Measurements from ENCODE around the gene NELFA. TPM values are rescaled to one million over a fixed set of nuclear protein-coding genes. Genes with fewer than 3 reads are reported as not detected.
"Not testable (repeated sequence)": the region's sequence is repeated elsewhere in the genome, so short reads cannot be mapped to it uniquely, and the experiment has no call there.

NELFA gene
- total RNA-seq, 3 donors from 2014 or later = 14.1 to 22.0 (median 18.4) TPM

- TF ChIP-seq CTCF (IDR thresholded peaks at IDR 0.05) (no peak), POLR2AphosphoS5 (IDR thresholded peaks at IDR 0.05) (no peak), POLR2A (IDR thresholded peaks at IDR 0.05) (no peak)
These were observed 11.7 kb downstream of the NELFA start for GRCh38 chr4:1996866-1997611.

GRCh38 chr4:1994938-1995337, 13.8 kb downstream of the NELFA start:
- Histone ChIP-seq H3K9me3 (peaks cover 4 to 5% of the 10 kb centered on the region in 2 donors), H3K27me3 (no peaks in the 10 kb centered on the region), H3K36me3 (no peaks in the 10 kb centered on the region), H3K4me1 (no peaks in the 10 kb centered on the region), H3K27ac (no peak overlapping the region), H3K4me3 (no peak overlapping the region)
- intact Hi-C loops (cut with DNase I; ENCODE audit: low total_unique reads) = no loop called here
- no peak for TF ChIP-seq POLR2AphosphoS5 (IDR thresholded peaks at IDR 0.05)
- no peak for TF ChIP-seq POLR2A (IDR thresholded peaks at IDR 0.05)
- no peak for TF ChIP-seq CTCF (IDR thresholded peaks at IDR 0.05)
- no peak for DNase-seq (ENCODE audit: low spot score in 2 of 2)

More at GRCh38 chr4:1996866-1997611, 11.7 kb downstream of the NELFA start:
- Histone ChIP-seq H3K4me1 (no peaks in the 10 kb centered on the region), H3K9me3 (peaks cover 4 to 5% of the 10 kb centered on the region in 2 donors), H3K36me3 (no peaks in the 10 kb centered on the region), H3K4me3 (no peak overlapping the region), H3K27ac (no peak overlapping the region), H3K27me3 (no peaks in the 10 kb centered on the region)
- intact Hi-C loops (cut with DNase I; ENCODE audit: low total_unique reads) = no loop called here
- DNase-seq (ENCODE audit: low spot score in 2 of 2) = no peak

- H3K36me3 ChIP-seq; DNase-seq (ENCODE audit: low spot score in 2 of 2); intact Hi-C loops (cut with DNase I; ENCODE audit: low total_unique reads): not testable (repeated sequence)
These were observed 14.9 kb downstream of the NELFA start for GRCh38 chr4:1993718-1994516.

GRCh38 chr4:1993169-1993516, 15.6 kb downstream of the NELFA start:
- TF ChIP-seq POLR2A (IDR thresholded peaks at IDR 0.05) = no peak
- TF ChIP-seq POLR2AphosphoS5 (IDR thresholded peaks at IDR 0.05) = no peak
- no peak for TF ChIP-seq CTCF (IDR thresholded peaks at IDR 0.05)
- intact Hi-C loops (cut with DNase I; ENCODE audit: low total_unique reads) = no loop called here
- Histone ChIP-seq H3K4me3 (peak overlapping the region in 2 of 3 donors; percentile 38 to 59), H3K9me3 (peaks cover 4 to 5% of the 10 kb centered on the region in 2 donors), H3K27ac (peak overlapping the region in 1 of 2 donors; percentile 81), H3K27me3 (no peaks in the 10 kb centered on the region), H3K4me1 (no peaks in the 10 kb centered on the region), H3K36me3 (no peaks in the 10 kb centered on the region)
- DNase-seq (ENCODE audit: low spot score in 2 of 2) = no peak

More at GRCh38 chr4:1993718-1994516, 14.9 kb downstream of the NELFA start:
- not testable (repeated sequence) for H3K4me3 ChIP-seq, H3K9me3 ChIP-seq, H3K27ac ChIP-seq, H3K27me3 ChIP-seq, H3K4me1 ChIP-seq

- H3K27me3 ChIP-seq = no peaks in the 10 kb centered on the region
- H3K9me3 ChIP-seq = peaks cover 1% of the 10 kb centered on the region in 2 donors
- peak overlapping the region; percentile 80 to 81 for H3K27ac ChIP-seq
- H3K4me3 ChIP-seq = peak overlapping the region in 2 of 3 donors; percentile 38 to 59
- H3K36me3 ChIP-seq = no peaks in the 10 kb centered on the region
- DNase-seq (ENCODE audit: low spot score in 2 of 2) = peak in 1 of 2 donors; percentile 36
- TF ChIP-seq CTCF (IDR thresholded peaks at IDR 0.05) (peak in 1 of 3 donors; percentile 53), POLR2AphosphoS5 (IDR thresholded peaks at IDR 0.05) (no peak), POLR2A (IDR thresholded peaks at IDR 0.05) (no peak)
- H3K4me1 ChIP-seq = no peaks in the 10 kb centered on the region
- intact Hi-C loops (cut with DNase I; ENCODE audit: low total_unique reads) = no loop called here
These were observed 16.2 kb downstream of the NELFA start for GRCh38 chr4:1992468-1993168.

Measured in breast epithelium (tissue), 4 donors.